ENCODE results near the gene CNTLN.

CNTLN gene

GRCh38 chr9:17470036-17470813 lies 335.4 kb downstream of the CNTLN start:
- no peak for TF ChIP-seq CREB1 (IDR thresholded peaks at IDR 0.05; ENCODE audit: low read depth)
- no peak for TF ChIP-seq TEAD4 (IDR thresholded peaks at IDR 0.05)
- no peak for TF ChIP-seq ZBTB7A (IDR thresholded peaks at IDR 0.05; ENCODE audit: low read depth)

GRCh38 chr9:17472126-17472525 lies 337.3 kb downstream of the CNTLN start:
- no peak for TF ChIP-seq CREB1 (IDR thresholded peaks at IDR 0.05; ENCODE audit: low read depth)
- no peak for TF ChIP-seq ZBTB7A (IDR thresholded peaks at IDR 0.05; ENCODE audit: low read depth)
- no peak for TF ChIP-seq TAF1 (IDR thresholded peaks at IDR 0.05; ENCODE audit: low read depth)
- no peak for TF ChIP-seq TCF12 (IDR thresholded peaks at IDR 0.05; ENCODE audit: low read depth)
- no peak for TF ChIP-seq CEBPB (IDR thresholded peaks at IDR 0.05)
- no peak for TF ChIP-seq REST (IDR thresholded peaks at IDR 0.05; ENCODE audit: low read depth)
- no peak for TF ChIP-seq FOXM1 (IDR thresholded peaks at IDR 0.05; ENCODE audit: borderline replicate concordance, low read depth)
- TF ChIP-seq RAD21 (IDR thresholded peaks at IDR 0.05; ENCODE audit: low read depth) = no peak
- TF ChIP-seq TEAD4 (IDR thresholded peaks at IDR 0.05) = no peak
- TF ChIP-seq YY1 (IDR thresholded peaks at IDR 0.05; ENCODE audit: low read depth) = no peak
- no peak for TF ChIP-seq NFIC (IDR thresholded peaks at IDR 0.05)
- no peak for TF ChIP-seq EP300 (IDR thresholded peaks at IDR 0.05; ENCODE audit: borderline replicate concordance)
- TF ChIP-seq USF1 (IDR thresholded peaks at IDR 0.05) = no peak
- no peak for TF ChIP-seq EGR1 (IDR thresholded peaks at IDR 0.05)

- TF ChIP-seq TEAD4 (IDR thresholded peaks at IDR 0.05) = no peak
- no peak for TF ChIP-seq REST (IDR thresholded peaks at IDR 0.05; ENCODE audit: low read depth)
- TF ChIP-seq TCF12 (IDR thresholded peaks at IDR 0.05; ENCODE audit: low read depth) = no peak
- TF ChIP-seq EP300 (IDR thresholded peaks at IDR 0.05; ENCODE audit: borderline replicate concordance) = no peak
- TF ChIP-seq MAX (IDR thresholded peaks at IDR 0.05) = no peak
- no peak for TF ChIP-seq NFIC (IDR thresholded peaks at IDR 0.05)
- no peak for TF ChIP-seq FOXM1 (IDR thresholded peaks at IDR 0.05; ENCODE audit: borderline replicate concordance, low read depth)
- TF ChIP-seq CREB1 (IDR thresholded peaks at IDR 0.05; ENCODE audit: low read depth) = no peak
- no peak for TF ChIP-seq USF1 (IDR thresholded peaks at IDR 0.05)
- no peak for TF ChIP-seq RAD21 (IDR thresholded peaks at IDR 0.05; ENCODE audit: low read depth)
- no peak for TF ChIP-seq CEBPB (IDR thresholded peaks at IDR 0.05)
These were observed 341.6 kb downstream of the CNTLN start for GRCh38 chr9:17476401-17476800.

GRCh38 chr9:17477816-17478215 lies 343.0 kb downstream of the CNTLN start:
- TF ChIP-seq REST (IDR thresholded peaks at IDR 0.05; ENCODE audit: low read depth) = no peak
- TF ChIP-seq RAD21 (IDR thresholded peaks at IDR 0.05; ENCODE audit: low read depth) = no peak
- no peak for TF ChIP-seq CREB1 (IDR thresholded peaks at IDR 0.05; ENCODE audit: low read depth)
- TF ChIP-seq EGR1 (IDR thresholded peaks at IDR 0.05) = no peak
- TF ChIP-seq ZBTB7A (IDR thresholded peaks at IDR 0.05; ENCODE audit: low read depth) = no peak
- no peak for TF ChIP-seq TEAD4 (IDR thresholded peaks at IDR 0.05)
- no peak for TF ChIP-seq TAF1 (IDR thresholded peaks at IDR 0.05; ENCODE audit: low read depth)
- TF ChIP-seq TCF12 (IDR thresholded peaks at IDR 0.05; ENCODE audit: low read depth) = no peak
- no peak for TF ChIP-seq NFIC (IDR thresholded peaks at IDR 0.05)
- no peak for TF ChIP-seq YY1 (IDR thresholded peaks at IDR 0.05; ENCODE audit: low read depth)
- no peak for TF ChIP-seq FOXM1 (IDR thresholded peaks at IDR 0.05; ENCODE audit: borderline replicate concordance, low read depth)
- no peak for TF ChIP-seq CEBPB (IDR thresholded peaks at IDR 0.05)
- TF ChIP-seq EP300 (IDR thresholded peaks at IDR 0.05; ENCODE audit: borderline replicate concordance) = no peak

Data from Ishikawa (cell line).